CD4-positive, alpha-beta T cell (primary cell): ENCODE results near the gene EFCAB3. TPM values are rescaled to one million over a fixed set of nuclear protein-coding genes. Genes with fewer than 3 reads are reported as not detected.
"Not testable (repeated sequence)": the region's sequence is repeated elsewhere in the genome, so short reads cannot be mapped to it uniquely, and the experiment has no call there.

Source experiments
- ATAC-seq: fragments of 200-7000 bp; cut with Tn5 transposase; one replicate; pipeline ENCODE4 v1.10.0; 2022; ENCODE audit warnings: mild to moderate bottlenecking; ENCODE audit not compliant: poor library complexity
- CTCF ChIA-PET: fragments of 350-600 bp; sonication (Branson Sonifier 250); formaldehyde crosslinking; loops from one replicate; lab custom pipeline; 2021; ENCODE audit warnings: antibody characterized with exemption, inconsistent platforms; lab: Charles Lee
- POLR2A ChIA-PET: fragments of 350-600 bp; sonication (Branson Sonifier 250); formaldehyde crosslinking; loops from one replicate; lab custom pipeline; 2021; ENCODE audit warnings: antibody characterized with exemption, inconsistent platforms; lab: Charles Lee
- DNase-seq, 14 experiments: peaks; one replicate each; pipeline ENCODE4 v3.0.0-alpha.2; 2013 to 2020; ENCODE audit warnings: mixed read lengths in 2 of 14
- H3K27ac ChIP-seq, 2 donors: one replicate each; pipeline versions ENCODE4 v1.5.1 to v1.7.0; 2013; ENCODE audit warnings: low read length in 2 of 2, low read depth in 1 of 2, mild to moderate bottlenecking in 1 of 2
- H3K27me3 ChIP-seq, 2 experiments: 1 replicate in 1 of 2; 2 replicates in 1 of 2; pipeline versions ENCODE4 v1.6.1 to v1.7.0; 2013; ENCODE audit warnings: low read length in 2 of 2, control low read depth in 1 of 2, mild to moderate bottlenecking in 1 of 2, moderate library complexity in 1 of 2; ENCODE audit not compliant: insufficient read depth in 2 of 2, control insufficient read depth in 1 of 2
- H3K36me3 ChIP-seq: one replicate; pipeline ENCODE4 v1.6.1; 2013; ENCODE audit warnings: low read length, control low read depth; ENCODE audit not compliant: insufficient read depth
- H3K4me1 ChIP-seq: one replicate; pipeline ENCODE4 v1.6.1; 2013; ENCODE audit warnings: low read length, control low read depth; ENCODE audit not compliant: insufficient read depth
- H3K4me3 ChIP-seq: one replicate; pipeline ENCODE4 v1.5.1; 2013; ENCODE audit warnings: mild to moderate bottlenecking, low read length, moderate library complexity
- H3K9me3 ChIP-seq, 2 experiments: 1 replicate in 1 of 2; 2 replicates in 1 of 2; pipeline versions ENCODE4 v1.6.1 to v1.7.0; 2013; ENCODE audit warnings: low read length in 2 of 2, mild to moderate bottlenecking in 2 of 2, control low read depth in 1 of 2, moderate library complexity in 1 of 2; ENCODE audit not compliant: control insufficient read depth in 1 of 2, insufficient read depth in 1 of 2
- H3K27ac Mint-ChIP-seq: one replicate; pipeline ENCODE4 v1.8.0; 2020; ENCODE audit warnings: mixed read lengths
- H3K27me3 Mint-ChIP-seq: one replicate; pipeline ENCODE4 v1.8.0; 2021; ENCODE audit warnings: mixed read lengths
- H3K36me3 Mint-ChIP-seq: one replicate; pipeline ENCODE4 v1.8.0; 2021; ENCODE audit warnings: low read depth, mixed read lengths
- H3K4me1 Mint-ChIP-seq: one replicate; pipeline ENCODE4 v1.8.0; 2021; ENCODE audit warnings: low read depth, mixed read lengths
- H3K4me3 Mint-ChIP-seq: one replicate; pipeline ENCODE4 v1.8.0; 2020; ENCODE audit warnings: mild to moderate bottlenecking, mixed read lengths
- H3K9me3 Mint-ChIP-seq: one replicate; pipeline ENCODE4 v1.8.0; 2020; ENCODE audit warnings: mixed read lengths
- intact Hi-C, 2 experiments: fragments of 100-400 bp; cut with DNase I in 1 of 2; cut with micrococcal nuclease in 1 of 2; formaldehyde crosslinking; loops; one replicate each; pipeline versions ENCODE4 v1.15.1 to v1.9.0; 2023 to 2025; cut with DNase I, micrococcal nuclease
- total RNA-seq, 174 experiments: library from RNA in 2 of 174; stranded (reverse) in 2 of 174; gene quantifications; one replicate each; pipeline ENCODE4 v1.2.3 and lab custom pipeline; 2021 to 2026
- TF ChIP-seq, protein P1 (sequence below): fragments of 200-600 bp; IDR thresholded peaks from one replicate; pipeline ENCODE4 v1.8.0; 2022; ENCODE audit warnings: antibody characterized with exemption, mild to moderate bottlenecking

The EFCAB3 gene
- total RNA-seq, 2 experiments from 2014 or later, result not detected

DNA sequence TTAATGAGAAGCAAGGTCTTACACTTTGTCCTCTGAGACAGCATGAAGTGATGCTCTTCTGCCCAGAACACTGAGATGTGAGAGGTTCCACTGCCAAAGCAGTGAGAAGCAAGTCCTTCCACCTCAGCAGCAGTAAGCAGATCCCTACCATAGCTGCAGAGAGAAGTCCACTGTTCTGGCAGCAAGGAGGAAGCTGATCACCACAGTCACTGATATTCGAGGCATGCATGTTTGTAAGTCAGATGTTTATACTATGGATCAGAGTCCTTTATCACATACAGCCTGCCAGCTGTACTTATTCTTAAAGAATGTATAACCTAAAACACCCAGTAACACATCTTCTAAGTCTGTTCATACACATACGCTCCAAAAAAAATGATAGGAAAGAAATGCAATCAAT lies 25.1 kb downstream of the EFCAB3 start:
- H3K27ac Mint-ChIP-seq, result no peak overlapping the region
- no peaks in the 10 kb centered on the region for H3K36me3 Mint-ChIP-seq
- intact Hi-C loops, result no loop called here
- Histone ChIP-seq H3K27ac (no peak overlapping the region), H3K4me1 (no peaks in the 10 kb centered on the region), H3K27me3 (peaks cover 0 to 3% of the 10 kb centered on the region in 2 experiments), H3K4me3 (no peak overlapping the region), H3K36me3 (no peaks in the 10 kb centered on the region), H3K9me3 (no peaks in the 10 kb centered on the region)
- TF ChIP-seq, protein P1, sequence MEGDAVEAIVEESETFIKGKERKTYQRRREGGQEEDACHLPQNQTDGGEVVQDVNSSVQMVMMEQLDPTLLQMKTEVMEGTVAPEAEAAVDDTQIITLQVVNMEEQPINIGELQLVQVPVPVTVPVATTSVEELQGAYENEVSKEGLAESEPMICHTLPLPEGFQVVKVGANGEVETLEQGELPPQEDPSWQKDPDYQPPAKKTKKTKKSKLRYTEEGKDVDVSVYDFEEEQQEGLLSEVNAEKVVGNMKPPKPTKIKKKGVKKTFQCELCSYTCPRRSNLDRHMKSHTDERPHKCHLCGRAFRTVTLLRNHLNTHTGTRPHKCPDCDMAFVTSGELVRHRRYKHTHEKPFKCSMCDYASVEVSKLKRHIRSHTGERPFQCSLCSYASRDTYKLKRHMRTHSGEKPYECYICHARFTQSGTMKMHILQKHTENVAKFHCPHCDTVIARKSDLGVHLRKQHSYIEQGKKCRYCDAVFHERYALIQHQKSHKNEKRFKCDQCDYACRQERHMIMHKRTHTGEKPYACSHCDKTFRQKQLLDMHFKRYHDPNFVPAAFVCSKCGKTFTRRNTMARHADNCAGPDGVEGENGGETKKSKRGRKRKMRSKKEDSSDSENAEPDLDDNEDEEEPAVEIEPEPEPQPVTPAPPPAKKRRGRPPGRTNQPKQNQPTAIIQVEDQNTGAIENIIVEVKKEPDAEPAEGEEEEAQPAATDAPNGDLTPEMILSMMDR, result no peak
- peaks cover 39% of the 10 kb centered on the region for H3K27me3 Mint-ChIP-seq
- H3K4me3 Mint-ChIP-seq, result no peak overlapping the region
- POLR2A ChIA-PET, result no interaction called here
- no peaks in the 10 kb centered on the region for H3K4me1 Mint-ChIP-seq
- ATAC-seq, result no peak
- no peaks in the 10 kb centered on the region for H3K9me3 Mint-ChIP-seq
- DNase-seq, result no peak
- CTCF ChIA-PET, result no interaction called here

DNA sequence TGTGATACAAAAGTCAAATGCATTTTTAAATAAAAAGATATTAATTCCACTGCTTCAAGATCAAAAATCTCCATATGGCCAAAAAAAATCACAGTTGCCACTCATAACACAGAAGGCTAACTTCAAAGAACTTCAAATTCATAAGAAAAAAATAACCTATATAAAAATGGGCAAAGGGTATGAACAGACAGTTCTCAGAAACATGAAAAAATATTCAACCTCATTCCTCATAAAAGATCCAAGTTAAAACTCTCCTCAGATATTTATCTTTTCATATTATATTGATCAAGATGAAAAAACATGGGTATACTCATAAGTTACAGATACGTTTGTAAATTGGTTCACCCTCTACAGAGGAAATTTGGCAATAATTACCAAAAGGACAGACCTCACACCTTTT lies 32.7 kb downstream of the EFCAB3 start:
- H3K4me1 ChIP-seq, H3K27ac ChIP-seq, H3K27me3 ChIP-seq, intact Hi-C loops, H3K4me1 Mint-ChIP-seq, H3K9me3 Mint-ChIP-seq, CTCF ChIA-PET, DNase-seq, H3K4me3 ChIP-seq, H3K36me3 Mint-ChIP-seq, H3K27ac Mint-ChIP-seq, H3K36me3 ChIP-seq, H3K9me3 ChIP-seq, POLR2A ChIA-PET, H3K4me3 Mint-ChIP-seq, ATAC-seq: not testable (repeated sequence)
- H3K27me3 Mint-ChIP-seq, result peaks cover 36% of the 10 kb centered on the region

DNA sequence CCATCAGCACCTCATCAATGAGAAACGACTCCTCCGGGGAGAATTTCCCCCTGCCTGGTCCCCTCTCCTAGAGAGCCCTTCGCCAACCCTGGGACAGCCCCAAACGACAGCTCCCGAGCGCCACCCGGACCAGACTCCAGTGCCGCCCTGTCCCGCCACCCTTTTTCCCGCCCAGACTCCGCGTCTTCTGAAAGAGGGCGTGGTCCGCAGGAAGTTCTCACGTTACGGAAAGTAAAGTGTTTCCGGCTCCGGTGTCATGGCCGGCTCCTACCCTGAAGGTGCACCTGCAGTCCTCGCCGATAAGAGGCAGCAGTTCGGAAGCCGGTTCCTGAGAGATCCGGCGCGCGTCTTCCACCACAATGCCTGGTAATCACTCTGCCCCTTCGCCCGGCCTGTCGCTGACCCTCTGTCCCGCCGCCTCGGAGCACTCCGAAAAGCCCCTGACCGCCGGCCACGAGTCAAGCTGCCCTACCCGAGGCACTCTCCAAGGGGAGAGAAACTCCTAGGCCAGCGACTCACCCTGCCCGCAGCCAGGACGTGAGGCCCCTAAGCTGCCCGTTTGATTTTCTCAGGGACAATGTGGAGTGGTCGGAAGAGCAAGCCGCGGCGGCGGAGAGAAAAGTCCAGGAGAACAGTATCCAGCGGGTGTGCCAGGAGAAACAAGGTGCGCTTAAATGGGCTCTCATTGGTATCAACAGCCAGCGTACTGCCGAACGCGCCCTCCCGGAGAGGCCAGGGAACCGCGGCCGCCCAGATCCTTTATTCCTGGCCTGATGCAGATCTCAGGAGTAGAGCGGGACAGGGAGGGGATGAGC lies 43.5 kb downstream of the EFCAB3 start, which contains the start of gene METTL2A:
Gene METTL2A, plus strand, starts transcription at position 251 of the 815 bp plus-strand sequence. Its CDS starts 6 bp downstream, at position 257.
- H3K36me3 ChIP-seq, CTCF ChIA-PET, H3K27me3 Mint-ChIP-seq, POLR2A ChIA-PET, H3K9me3 ChIP-seq, H3K9me3 Mint-ChIP-seq, H3K27me3 ChIP-seq: not testable (repeated sequence)
- Histone ChIP-seq H3K27ac (peak within 1 kb of the TSS in 1 of 2 donors; percentile 62), H3K4me1 (peaks cover 14% of the 10 kb centered on the region), H3K4me3 (peak within 1 kb of the TSS; percentile 73)
- H3K36me3 Mint-ChIP-seq, result peaks cover 32% of the 10 kb centered on the region
- peaks cover 28% of the 10 kb centered on the region for H3K4me1 Mint-ChIP-seq
- ATAC-seq (peak; percentile 93), DNase-seq (peak; percentile 69 to 94 (median 78))
- TF ChIP-seq, protein P1, result peak; percentile 34
- H3K27ac Mint-ChIP-seq, result peak within 1 kb of the TSS; percentile 84
- peak within 1 kb of the TSS; percentile 97 for H3K4me3 Mint-ChIP-seq
- intact Hi-C loops, result loop anchor here (2.0 to 10.0 kb wide), 4 partner anchors 55 to 981 kb away; partner anchors contain the start of genes TANC2 (in 1 of the 2) and TLK2 (in 1 of the 2)

DNA sequence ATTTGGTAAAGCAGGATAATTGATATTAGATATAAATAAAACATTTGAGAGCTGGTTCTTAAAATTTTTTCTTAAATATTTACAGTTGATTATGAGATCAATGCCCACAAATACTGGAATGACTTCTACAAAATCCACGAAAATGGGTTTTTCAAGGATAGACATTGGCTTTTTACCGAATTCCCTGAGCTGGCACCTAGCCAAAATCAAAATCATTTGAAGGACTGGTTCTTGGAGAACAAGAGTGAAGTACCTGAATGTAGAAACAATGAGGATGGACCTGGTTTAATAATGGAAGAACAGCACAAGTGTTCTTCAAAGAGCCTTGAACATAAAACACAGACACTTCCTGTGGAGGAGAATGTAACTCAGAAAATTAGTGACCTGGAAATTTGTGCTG lies 45.9 kb downstream of the EFCAB3 start:
- H3K36me3 ChIP-seq, result peaks cover 12% of the 10 kb centered on the region
- POLR2A ChIA-PET, CTCF ChIA-PET, ATAC-seq, H3K9me3 Mint-ChIP-seq, H3K27ac Mint-ChIP-seq, H3K4me3 ChIP-seq, H3K9me3 ChIP-seq, H3K27ac ChIP-seq, H3K27me3 Mint-ChIP-seq, H3K4me3 Mint-ChIP-seq, DNase-seq, H3K27me3 ChIP-seq: not testable (repeated sequence)
- Mint-ChIP-seq H3K4me1 (peaks cover 27% of the 10 kb centered on the region), H3K36me3 (peaks cover 40% of the 10 kb centered on the region)
- intact Hi-C loops, result loop anchor here in 1 of 2 experiments (10.0 kb wide), 1 partner anchor 979 kb away; no protein-coding TSS in a partner anchor
- H3K4me1 ChIP-seq, result peaks cover 13% of the 10 kb centered on the region

DNA sequence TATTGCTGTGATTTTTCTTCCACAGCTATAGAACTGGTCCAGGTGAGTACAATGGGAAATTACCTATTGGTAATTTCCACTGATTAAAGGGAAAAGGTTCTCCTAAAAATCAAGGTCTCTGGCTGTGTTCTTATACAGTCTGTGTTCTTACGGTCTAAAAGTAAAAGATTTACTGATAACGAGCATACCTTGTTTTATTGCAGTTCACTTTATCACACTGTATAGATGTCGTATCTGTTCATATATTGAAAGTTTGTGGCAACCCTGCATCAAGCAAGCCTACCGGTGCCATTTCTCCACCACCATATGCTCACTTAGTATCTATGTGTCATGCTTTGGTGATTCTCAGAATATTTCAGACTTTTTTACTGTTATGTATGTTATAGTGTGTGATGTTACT lies 54.9 kb downstream of the EFCAB3 start:
- H3K4me3 ChIP-seq, intact Hi-C loops, H3K4me1 ChIP-seq, H3K4me3 Mint-ChIP-seq, H3K4me1 Mint-ChIP-seq, H3K9me3 ChIP-seq, H3K27ac ChIP-seq, CTCF ChIA-PET, H3K27me3 ChIP-seq, H3K36me3 ChIP-seq, H3K27ac Mint-ChIP-seq, DNase-seq, H3K9me3 Mint-ChIP-seq, POLR2A ChIA-PET, ATAC-seq, H3K27me3 Mint-ChIP-seq: not testable (repeated sequence)
- peaks cover 45% of the 10 kb centered on the region for H3K36me3 Mint-ChIP-seq
